GM12875 (cell line): Measurements from ENCODE around the gene MFAP2.

Experiments
- H3K4me3 ChIP-seq: one replicate; pipeline ENCODE4 v1.5.1; 2011; ENCODE audit warnings: low read depth, low read length, control low read depth
- CTCF ChIP-seq: IDR thresholded peaks from 2 replicates; pipeline ENCODE4 v1.5.1; 2011; ENCODE audit warnings: low read depth, mild to moderate bottlenecking, control low read depth, inconsistent platforms, low read length, moderate library complexity, borderline replicate concordance; ENCODE audit not compliant: insufficient read depth

The MFAP2 gene

GRCh38 chr1:17023573-17023972, 43.2 kb upstream of the MFAP2 start:
- no peak for TF ChIP-seq CTCF
- H3K4me3 ChIP-seq: no peak overlapping the region

GRCh38 chr1:17023102-17023501, 42.7 kb upstream of the MFAP2 start:
- no peak overlapping the region for H3K4me3 ChIP-seq

GRCh38 chr1:17021896-17022295, 41.5 kb upstream of the MFAP2 start:
- TF ChIP-seq CTCF: no peak
- no peak overlapping the region for H3K4me3 ChIP-seq

More at GRCh38 chr1:17023102-17023501, 42.7 kb upstream of the MFAP2 start:
- no peak for TF ChIP-seq CTCF

- H3K4me3 ChIP-seq: no peak overlapping the region
- no peak for TF ChIP-seq CTCF
These were observed 40.1 kb upstream of the MFAP2 start for GRCh38 chr1:17020502-17020901.

- no peak overlapping the region for H3K4me3 ChIP-seq
- no peak for TF ChIP-seq CTCF
These were observed 38.4 kb upstream of the MFAP2 start for GRCh38 chr1:17018849-17019248.

- H3K4me3 ChIP-seq: no peak overlapping the region
- TF ChIP-seq CTCF: no peak
These were observed 37.0 kb upstream of the MFAP2 start for GRCh38 chr1:17017435-17017834.

GRCh38 chr1:17016317-17016661, 35.9 kb upstream of the MFAP2 start:
- H3K4me3 ChIP-seq: no peak overlapping the region
- no peak for TF ChIP-seq CTCF
